ENCODE measurements around the gene DEFB128. TPM values are rescaled to one million over a fixed set of nuclear protein-coding genes. Genes with fewer than 3 reads are reported as not detected.

Gene DEFB128
- total and polyA plus RNA-seq, 10 of the 15 experiments (the other 5 are each of a cell fraction or from before 2014, with no cell fraction given): not detected

- no peak for TF ChIP-seq E4F1 (IDR thresholded peaks at IDR 0.05; ENCODE audit: borderline replicate concordance, partially characterized antibody)
- no peak for TF ChIP-seq ETV6 (conservative IDR thresholded peaks at IDR 0.05 in 1 of 2, IDR thresholded peaks at IDR 0.05 in 1 of 2; ENCODE audit: borderline replicate concordance in 1 of 2, low read depth in 1 of 2)
- no peak for TF ChIP-seq ATF3 (IDR thresholded peaks at IDR 0.05; ENCODE audit: borderline replicate concordance, extremely low read depth, low read depth, low read length)
These were observed 26.3 kb upstream of the DEFB128 start (continued) for GRCh38 chr20:215796-216195.

- Histone ChIP-seq H3K9ac (ENCODE audit: control insufficient read depth, insufficient read depth, low read length) (no peak overlapping the region), H3K36me3 (ENCODE audit: control insufficient read depth in 2 of 2, insufficient read depth in 2 of 2, low read length in 1 of 2) (no peaks in the 10 kb centered on the region), H3K27me3 (replicated peaks in 1 of 2; ENCODE audit: control insufficient read depth in 2 of 2, insufficient read depth in 2 of 2, low read length in 1 of 2) (no peaks in the 10 kb centered on the region), H4K20me1 (ENCODE audit: control insufficient read depth, insufficient read depth) (no peaks in the 10 kb centered on the region), H3K27ac (ENCODE audit: control insufficient read depth, insufficient read depth) (no peak overlapping the region), H3K4me2 (ENCODE audit: control insufficient read depth, insufficient read depth) (no peak overlapping the region), H3K9me3 (replicated peaks; ENCODE audit: control insufficient read depth, insufficient read depth, low read length) (no peaks in the 10 kb centered on the region), H2AFZ (ENCODE audit: control insufficient read depth, low read depth, low read length) (no peak overlapping the region), H3K4me3 (no peak overlapping the region), H3K4me1 (ENCODE audit: control insufficient read depth, insufficient read depth, low read length) (no peaks in the 10 kb centered on the region), H3K79me2 (ENCODE audit: control insufficient read depth, insufficient read depth, low read length) (no peaks in the 10 kb centered on the region)
- ChIA-PET CTCF (interaction anchor here (0.7 to 6.0 kb wide), 6 partner anchors 9 to 118 kb away, joined by 3 to 41 read pairs (median 8); partner anchors contain the start of gene DEFB129), SMC1A (ENCODE audit: uncharacterized antibody, unreplicated experiment) (interaction anchor here (0.9 to 3.9 kb wide), 4 partner anchors 19 to 147 kb away, joined by 3 to 16 read pairs (median 6); no protein-coding TSS in a partner anchor), RAD21 (ENCODE audit: unreplicated experiment) (no interaction called here), POLR2A (no interaction called here)
- 12% methylated on average over 2 of the region's 2 CpGs for WGBS (ENCODE audit: insufficient coverage, insufficient replicate concordance, low lambda C conversion rate, missing lambda C conversion rate)
- in situ Hi-C loops (cut with MboI): loop anchor here (5.0 kb wide), 1 partner anchor 118 kb away; no protein-coding TSS in a partner anchor
- TF ChIP-seq ELK1 (IDR thresholded peaks at IDR 0.05; ENCODE audit: low read depth, low read length) (no peak), REST (IDR thresholded peaks at IDR 0.05; ENCODE audit: low read depth, low read length) (no peak), STAT1 (conservative IDR thresholded peaks at IDR 0.05) (no peak), ZNF384 (IDR thresholded peaks at IDR 0.05; ENCODE audit: borderline replicate concordance, low read depth, low read length) (no peak), CREB1 (IDR thresholded peaks at IDR 0.05; ENCODE audit: low read depth) (no peak), SUZ12 (IDR thresholded peaks at IDR 0.05; ENCODE audit: unreplicated experiment) (no peak), MLLT1 (IDR thresholded peaks at IDR 0.05) (no peak), ZNF274 (IDR thresholded peaks at IDR 0.05; ENCODE audit: insufficient read depth, insufficient read length) (no peak), NRF1 (conservative IDR thresholded peaks at IDR 0.05; ENCODE audit: low read depth, low read length) (no peak)
- ATAC-seq (no peak), DNase-seq (ENCODE audit: low read depth, low spot score) (no peak), FAIRE-seq (no peak)
- intact Hi-C loops (cut with micrococcal nuclease; ENCODE audit: unreplicated experiment): no loop called here
- no TSS peak for BruUV-seq (replicated peaks)
These were observed 24.9 kb upstream of the DEFB128 start for GRCh38 chr20:214383-214782.

Data from GM12878 (cell line).